HG03378 (cell line): Measurements from ENCODE around the gene NEK11.

Experiments
- ATAC-seq: cut with Tn5 transposase; IDR thresholded peaks from one replicate; pipeline ENCODE4 v1.9.1; 2021; ENCODE audit warnings: mild to moderate bottlenecking, moderate library complexity; ENCODE audit not compliant: unreplicated experiment

NEK11 gene

DNA sequence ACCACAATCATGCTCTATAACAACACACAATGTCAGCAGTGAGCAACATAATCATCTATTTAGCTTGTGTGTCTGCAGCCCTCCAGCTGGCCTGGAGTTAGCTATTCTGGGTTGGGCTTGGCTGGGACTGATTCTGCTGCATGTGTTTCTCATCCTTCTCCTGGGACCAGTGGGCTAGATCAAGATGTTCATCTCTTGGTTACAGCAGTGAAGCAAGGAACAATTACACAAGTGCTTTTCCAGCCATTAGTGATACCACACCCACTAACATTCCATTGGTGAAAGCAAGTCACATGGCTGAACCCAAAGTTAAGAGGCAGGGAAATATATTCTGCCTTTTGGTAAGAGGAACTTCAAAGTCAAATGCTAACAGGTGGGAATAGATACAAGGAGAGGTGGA is 369.5 kb downstream of the NEK11 start:
- no peak for ATAC-seq

DNA sequence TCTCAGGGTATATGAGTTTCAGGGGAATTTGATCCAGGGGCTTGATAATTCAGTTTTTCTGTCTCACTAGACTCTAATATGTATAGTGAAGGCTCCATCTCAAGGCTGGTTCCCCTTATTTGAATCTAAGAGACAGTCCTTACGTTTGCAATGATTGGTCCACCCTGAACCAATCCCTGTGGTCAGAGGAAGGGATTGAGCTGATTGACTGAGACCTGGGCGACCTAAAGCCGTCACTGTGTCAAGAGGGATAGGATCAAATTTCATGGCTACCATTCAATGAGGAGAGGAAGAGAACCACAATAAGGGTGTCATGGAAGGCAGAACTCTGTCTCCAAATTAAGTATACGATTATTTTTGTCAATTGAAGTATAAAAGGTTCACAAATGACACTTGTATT is 371.2 kb downstream of the NEK11 start:
- ATAC-seq: no peak
